Immature natural killer cell (primary cell): ENCODE results near the gene SLC29A3. TPM values are rescaled to one million over a fixed set of nuclear protein-coding genes. Genes with fewer than 3 reads are reported as not detected.

Source experiments
- DNase-seq, 3 donors: peaks; one replicate each; pipeline ENCODE4 v3.0.0; 2022; ENCODE audit warnings: mixed read lengths in 1 of 3
- H3K27ac Mint-ChIP-seq, 6 donors: one replicate each; pipeline ENCODE4 v1.8.0; 2020; ENCODE audit warnings: mixed read lengths in 6 of 6, mild to moderate bottlenecking in 5 of 6, inconsistent platforms in 4 of 6, moderate library complexity in 3 of 6
- H3K27me3 Mint-ChIP-seq, 3 donors: one replicate each; pipeline ENCODE4 v1.8.0; 2020 to 2021; ENCODE audit warnings: low read depth in 3 of 3, mild to moderate bottlenecking in 3 of 3, mixed read lengths in 3 of 3, moderate library complexity in 3 of 3, inconsistent platforms in 1 of 3
- H3K36me3 Mint-ChIP-seq, 3 donors: one replicate each; pipeline ENCODE4 v1.8.0; 2020; ENCODE audit warnings: mixed read lengths in 3 of 3, inconsistent platforms in 2 of 3, mild to moderate bottlenecking in 2 of 3
- H3K4me1 Mint-ChIP-seq, 2 donors: one replicate each; pipeline ENCODE4 v1.8.0; 2020; ENCODE audit warnings: inconsistent platforms in 2 of 2, mild to moderate bottlenecking in 2 of 2, mixed read lengths in 2 of 2, moderate library complexity in 1 of 2
- H3K4me3 Mint-ChIP-seq, 5 donors: one replicate each; pipeline ENCODE4 v1.8.0; 2020; ENCODE audit warnings: mild to moderate bottlenecking in 5 of 5, mixed read lengths in 5 of 5, inconsistent platforms in 3 of 5, moderate library complexity in 3 of 5
- H3K9me3 Mint-ChIP-seq, 6 donors: one replicate each; pipeline ENCODE4 v1.8.0; 2020; ENCODE audit warnings: mild to moderate bottlenecking in 6 of 6, mixed read lengths in 6 of 6, inconsistent platforms in 4 of 6, moderate library complexity in 3 of 6
- polyA plus RNA-seq, 3 donors: library from polyadenylated mRNA; unstranded; fragments of 300-500 nt; fragmentation: Illumina TruSeq; gene quantifications; one replicate each; pipeline ENCODE4 v1.2.3, GENCODE V29; 2021

SLC29A3 gene
- polyA plus RNA-seq, 3 donors from 2014 or later = 7.9 to 12.8 (median 11.7) TPM

DNA sequence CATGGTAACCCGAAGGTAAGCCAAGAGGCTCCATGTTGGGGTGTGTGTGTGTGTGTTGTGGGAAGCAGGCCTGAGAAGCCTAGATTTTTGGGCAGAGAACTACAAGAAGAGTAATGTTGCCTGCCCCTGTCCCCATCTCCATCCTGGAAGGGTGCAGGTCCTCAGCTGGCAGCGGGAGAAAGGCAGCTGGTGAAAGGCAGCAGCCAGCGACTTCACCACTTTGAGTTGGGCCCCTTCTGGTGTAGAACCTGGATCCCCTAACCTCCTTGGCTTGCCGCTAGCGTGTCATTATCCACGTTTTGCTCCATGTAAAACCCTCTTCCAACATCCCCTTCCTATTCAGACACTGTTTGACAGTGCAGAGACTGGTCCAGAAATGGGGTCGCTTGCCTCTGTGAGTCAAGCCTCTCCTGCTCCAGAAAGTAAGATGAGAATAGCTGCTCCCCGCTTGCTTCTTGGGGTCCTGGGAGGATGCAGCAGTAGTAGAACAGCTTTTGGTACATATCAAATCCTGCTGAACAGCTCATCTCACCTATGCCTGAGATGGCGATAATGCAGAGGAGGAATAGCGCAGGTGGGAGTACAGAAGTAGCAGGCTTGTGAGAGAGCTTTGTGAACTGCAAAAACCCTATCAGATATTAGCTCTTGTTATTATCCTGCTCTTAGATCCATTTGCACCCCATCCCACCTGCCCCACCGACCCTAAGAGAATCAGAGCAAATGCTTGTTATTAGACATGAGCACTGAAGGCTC, 55.6 kb downstream of the SLC29A3 start:
- Mint-ChIP-seq H3K27me3 (peaks cover 0 to 10% (median 3%) of the 10 kb centered on the region in 3 donors), H3K27ac (no peak overlapping the region), H3K9me3 (no peaks in the 10 kb centered on the region), H3K36me3 (no peaks in the 10 kb centered on the region), H3K4me3 (no peak overlapping the region), H3K4me1 (peaks cover 12 to 19% of the 10 kb centered on the region in 2 donors)
- no peak for DNase-seq

DNA sequence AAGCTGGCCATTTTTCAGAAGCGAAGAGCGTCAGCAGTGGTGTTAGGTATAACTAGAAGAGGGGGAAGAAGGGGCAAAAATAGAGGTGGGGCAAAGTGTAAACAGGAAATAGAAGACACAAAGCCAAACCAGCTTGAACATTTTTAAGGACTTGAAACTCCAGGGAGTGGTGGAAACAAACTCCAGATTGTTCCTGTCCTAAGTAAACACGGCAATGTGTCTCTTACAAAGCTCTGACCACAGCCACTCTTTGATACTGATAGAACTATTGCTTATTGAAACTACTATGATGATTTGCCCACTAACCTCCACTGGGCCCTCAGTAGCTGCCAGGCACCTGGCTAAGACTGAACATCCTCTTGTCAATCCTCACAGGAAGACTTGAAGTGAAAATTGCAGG, 56.9 kb downstream of the SLC29A3 start:
- Mint-ChIP-seq H3K36me3 (no peaks in the 10 kb centered on the region), H3K27me3 (peaks cover 0 to 9% (median 3%) of the 10 kb centered on the region in 3 donors), H3K4me3 (peak overlapping the region; percentile 30 to 85 (median 62)), H3K9me3 (no peaks in the 10 kb centered on the region), H3K4me1 (peaks cover 12 to 19% of the 10 kb centered on the region in 2 donors), H3K27ac (peak overlapping the region in 4 of 6 donors; percentile 6 to 74 (median 23))
- no peak for DNase-seq

DNA sequence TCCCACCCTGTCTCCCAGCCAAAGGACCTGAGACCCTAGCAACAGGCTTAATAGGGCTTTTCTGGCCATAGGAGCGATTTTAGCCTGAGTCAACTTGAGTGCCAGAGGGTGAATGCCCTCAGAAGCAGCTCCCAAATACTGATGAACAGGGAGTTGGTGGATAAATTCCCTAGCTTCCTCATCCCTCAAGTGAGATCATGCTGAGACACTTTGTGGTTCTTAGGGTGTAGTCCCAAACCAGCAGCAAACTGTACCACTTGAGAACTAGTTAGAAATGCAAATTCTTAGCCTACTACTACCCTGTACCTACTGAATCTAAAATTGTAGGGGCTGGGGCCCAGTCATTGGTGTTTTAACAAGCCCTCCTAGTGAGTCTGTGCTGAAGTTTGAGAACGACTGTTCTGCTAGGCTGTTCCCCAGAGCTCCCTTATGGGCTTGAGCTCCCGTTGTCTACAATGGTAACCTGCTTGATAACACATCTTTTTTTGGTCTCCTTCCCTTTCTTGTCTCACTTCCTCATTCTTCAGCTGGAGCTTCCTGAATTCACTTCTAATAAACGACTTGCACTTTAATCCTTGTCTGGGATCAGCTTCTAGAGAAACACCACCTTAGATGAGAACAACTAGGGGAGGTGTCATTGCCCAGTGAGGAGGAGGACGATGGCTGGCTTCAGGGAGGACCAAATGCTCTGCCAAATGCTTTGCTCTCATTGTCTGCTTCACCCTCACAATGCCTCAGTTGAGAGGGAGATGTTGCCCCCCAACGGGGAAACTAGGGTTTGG, 59.5 kb downstream of the SLC29A3 start:
- H3K27ac Mint-ChIP-seq = no peak overlapping the region
- H3K36me3 Mint-ChIP-seq = no peaks in the 10 kb centered on the region
- peaks cover 0 to 6% (median 3%) of the 10 kb centered on the region in 3 donors for H3K27me3 Mint-ChIP-seq
- H3K9me3 Mint-ChIP-seq = no peaks in the 10 kb centered on the region
- no peak overlapping the region for H3K4me3 Mint-ChIP-seq
- DNase-seq = no peak
- peaks cover 12 to 19% of the 10 kb centered on the region in 2 donors for H3K4me1 Mint-ChIP-seq

DNA sequence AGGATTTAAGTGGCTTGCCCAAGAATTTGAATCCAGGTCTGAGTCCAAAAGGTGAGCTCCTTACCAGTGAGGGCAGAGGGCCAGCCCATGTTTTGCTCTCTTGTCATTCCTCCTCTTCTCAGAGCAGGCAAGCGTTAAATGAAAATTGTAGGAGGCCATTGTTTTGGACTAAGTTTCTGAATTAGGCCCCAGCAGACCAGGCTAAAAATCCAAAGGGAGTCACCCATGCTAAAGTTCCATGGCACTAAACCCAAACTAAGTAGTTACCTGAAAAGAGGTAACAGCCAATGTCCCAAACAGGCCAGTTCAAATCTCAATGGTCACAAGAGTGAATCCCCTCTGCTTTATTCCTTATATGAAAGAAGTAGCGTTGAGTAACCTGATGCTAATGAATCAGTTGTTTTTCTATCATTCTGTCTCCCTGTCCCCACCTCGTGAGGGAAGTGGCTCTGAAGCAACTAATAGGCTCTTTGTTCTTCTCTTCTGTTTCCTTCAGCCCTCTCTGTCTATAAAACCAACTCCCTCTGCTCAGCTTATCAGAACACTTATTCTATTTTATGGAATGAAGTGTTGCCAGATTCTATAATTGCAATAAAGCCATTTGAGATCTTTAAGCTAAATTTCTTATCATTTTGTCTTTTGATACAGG, 60.2 kb downstream of the SLC29A3 start:
- Mint-ChIP-seq H3K36me3 (no peaks in the 10 kb centered on the region), H3K4me1 (peaks cover 12 to 19% of the 10 kb centered on the region in 2 donors), H3K27ac (no peak overlapping the region), H3K4me3 (peak overlapping the region in 1 of 5 donors; percentile 33), H3K27me3 (peaks cover 0 to 6% (median 3%) of the 10 kb centered on the region in 3 donors), H3K9me3 (no peaks in the 10 kb centered on the region)
- DNase-seq = no peak

DNA sequence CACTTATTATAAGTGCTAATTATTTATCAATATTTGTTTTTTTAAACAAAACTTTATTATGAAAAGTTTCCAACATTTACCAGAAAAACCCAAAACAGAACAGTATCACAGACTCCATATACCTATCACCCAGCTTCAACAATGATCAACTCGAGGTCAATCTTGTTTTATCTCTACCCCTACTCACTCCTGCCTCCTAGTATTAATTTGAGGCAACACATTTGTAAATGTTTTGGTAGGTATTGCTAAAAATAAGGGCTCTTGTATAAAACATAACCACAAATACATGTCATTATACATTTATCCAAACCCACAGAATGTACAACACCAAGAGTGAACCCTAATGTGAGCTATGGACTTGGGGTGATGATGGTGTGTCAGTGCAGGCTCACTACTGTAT, 61.8 kb downstream of the SLC29A3 start:
- peaks cover 11 to 20% of the 10 kb centered on the region in 2 donors for H3K4me1 Mint-ChIP-seq
- no peaks in the 10 kb centered on the region for H3K36me3 Mint-ChIP-seq
- peaks cover 0 to 4% (median 2%) of the 10 kb centered on the region in 3 donors for H3K27me3 Mint-ChIP-seq
- no peak overlapping the region for H3K4me3 Mint-ChIP-seq
- H3K9me3 Mint-ChIP-seq = no peaks in the 10 kb centered on the region
- H3K27ac Mint-ChIP-seq = no peak overlapping the region
- no peak for DNase-seq

DNA sequence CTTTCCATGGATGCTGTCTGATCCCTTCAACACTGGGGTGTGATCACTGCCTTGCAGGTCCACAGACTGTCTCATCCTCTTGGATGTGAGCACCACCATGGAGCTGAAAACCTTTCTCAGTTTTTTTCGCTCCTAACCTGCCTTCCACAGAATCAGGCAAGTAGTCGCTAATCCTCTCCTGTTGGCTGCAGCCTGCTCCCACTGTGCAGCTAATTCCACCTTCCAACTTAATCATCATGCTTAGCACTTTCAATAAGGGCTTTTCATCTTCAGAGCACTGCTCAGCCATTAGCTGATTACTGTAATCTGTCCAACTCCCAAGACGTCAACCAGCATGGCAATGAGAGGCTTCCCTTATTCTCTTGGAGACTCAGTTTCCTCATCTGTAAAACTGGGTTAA, 62.6 kb downstream of the SLC29A3 start:
- no peaks in the 10 kb centered on the region for H3K9me3 Mint-ChIP-seq
- no peaks in the 10 kb centered on the region for H3K36me3 Mint-ChIP-seq
- peaks cover 0 to 3% (median 2%) of the 10 kb centered on the region in 3 donors for H3K27me3 Mint-ChIP-seq
- no peak for DNase-seq
- no peak overlapping the region for H3K4me3 Mint-ChIP-seq
- peaks cover 5 to 12% of the 10 kb centered on the region in 2 donors for H3K4me1 Mint-ChIP-seq
- no peak overlapping the region for H3K27ac Mint-ChIP-seq

DNA sequence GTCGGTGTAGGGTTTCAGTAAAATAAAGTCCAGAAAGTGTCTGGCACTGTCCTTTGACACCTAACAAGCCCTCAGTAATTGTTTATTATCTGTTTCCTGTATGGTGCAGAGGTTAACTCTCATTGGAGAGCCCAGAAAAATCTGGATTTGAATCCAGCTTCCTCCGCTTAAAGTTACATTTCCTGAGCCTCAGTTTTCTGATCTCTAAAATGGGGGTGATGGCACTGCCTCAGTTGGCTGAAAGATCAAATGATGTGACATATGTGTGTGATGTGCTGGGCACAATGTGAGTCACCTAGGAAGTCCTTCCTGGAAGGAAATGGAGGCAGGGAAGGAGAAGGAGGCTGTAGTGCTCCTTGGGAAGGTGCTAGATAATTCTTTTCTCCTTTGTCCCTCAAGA, 63.0 kb downstream of the SLC29A3 start:
- H3K4me3 Mint-ChIP-seq = no peak overlapping the region
- no peak overlapping the region for H3K27ac Mint-ChIP-seq
- DNase-seq = no peak
- no peaks in the 10 kb centered on the region for H3K36me3 Mint-ChIP-seq
- H3K9me3 Mint-ChIP-seq = no peaks in the 10 kb centered on the region
- peaks cover 0 to 3% (median 2%) of the 10 kb centered on the region in 3 donors for H3K27me3 Mint-ChIP-seq
- peaks cover 4 to 12% of the 10 kb centered on the region in 2 donors for H3K4me1 Mint-ChIP-seq

DNA sequence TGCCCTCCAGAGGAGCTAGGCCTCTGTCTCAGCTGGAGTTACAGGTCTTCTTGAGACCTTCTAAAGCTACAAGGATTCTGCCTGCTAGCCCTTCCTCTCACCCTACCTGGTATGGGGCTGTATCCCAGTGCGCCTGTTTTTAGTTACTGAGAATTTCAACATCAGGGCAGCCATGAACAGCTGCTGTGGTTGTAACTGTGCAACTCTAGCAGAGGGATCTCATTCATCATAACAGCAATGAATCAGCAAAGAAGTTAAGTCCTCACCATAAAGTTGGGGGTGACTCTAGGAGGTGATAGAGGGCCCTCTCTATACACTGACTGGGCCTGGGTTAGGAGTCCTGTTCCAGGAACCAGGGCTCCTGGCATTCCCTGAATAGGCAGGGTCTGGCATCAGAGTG, 63.7 kb downstream of the SLC29A3 start:
- Mint-ChIP-seq H3K27me3 (peaks cover 0 to 2% (median 0%) of the 10 kb centered on the region in 3 donors), H3K36me3 (no peaks in the 10 kb centered on the region), H3K9me3 (no peaks in the 10 kb centered on the region), H3K4me3 (no peak overlapping the region), H3K4me1 (peaks cover under 1 to 6% of the 10 kb centered on the region in 2 donors), H3K27ac (no peak overlapping the region)
- DNase-seq = no peak

DNA sequence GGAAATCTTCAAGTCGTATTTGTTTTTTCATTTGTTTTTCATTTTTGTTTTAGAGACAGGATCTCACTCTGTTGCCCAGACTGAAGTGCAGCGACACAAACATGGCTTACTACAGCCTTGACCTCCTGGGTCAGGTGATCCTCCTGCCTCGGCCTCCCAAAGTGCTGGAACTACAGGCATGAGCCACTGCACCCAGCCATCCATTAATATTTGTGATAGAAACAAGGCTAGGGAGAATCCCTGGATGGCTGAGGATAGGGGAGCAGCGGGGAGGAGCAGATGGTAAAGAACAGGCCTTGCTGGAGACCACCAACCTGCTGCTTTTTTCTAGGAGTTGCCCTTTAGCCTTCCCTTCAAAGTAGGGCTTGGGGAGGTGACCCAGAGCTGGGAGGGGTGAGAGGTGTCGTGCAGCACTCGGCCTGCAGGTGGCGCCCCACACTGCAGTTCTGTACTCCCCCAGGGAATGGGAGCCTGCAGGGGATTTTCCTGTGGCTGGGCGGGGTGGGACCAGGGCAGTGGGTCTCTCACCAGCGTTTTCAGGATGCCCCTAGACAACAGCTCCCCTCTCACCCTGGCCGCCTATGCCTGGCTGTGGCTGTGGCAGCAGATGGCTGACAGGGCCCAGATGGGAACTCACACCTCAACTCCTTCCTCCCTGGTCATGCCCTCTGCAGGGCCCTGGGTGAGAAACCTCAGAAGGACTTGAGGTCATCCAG, 65.1 kb downstream of the SLC29A3 start:
- H3K27ac Mint-ChIP-seq = no peak overlapping the region
- no peaks in the 10 kb centered on the region for H3K9me3 Mint-ChIP-seq
- DNase-seq = peak; percentile 64 to 68 (median 66)
- H3K4me1 Mint-ChIP-seq = peaks cover 0 to 5% of the 10 kb centered on the region in 2 donors
- peaks cover 0 to 6% (median 0%) of the 10 kb centered on the region in 3 donors for H3K27me3 Mint-ChIP-seq
- H3K4me3 Mint-ChIP-seq = no peak overlapping the region
- no peaks in the 10 kb centered on the region for H3K36me3 Mint-ChIP-seq

DNA sequence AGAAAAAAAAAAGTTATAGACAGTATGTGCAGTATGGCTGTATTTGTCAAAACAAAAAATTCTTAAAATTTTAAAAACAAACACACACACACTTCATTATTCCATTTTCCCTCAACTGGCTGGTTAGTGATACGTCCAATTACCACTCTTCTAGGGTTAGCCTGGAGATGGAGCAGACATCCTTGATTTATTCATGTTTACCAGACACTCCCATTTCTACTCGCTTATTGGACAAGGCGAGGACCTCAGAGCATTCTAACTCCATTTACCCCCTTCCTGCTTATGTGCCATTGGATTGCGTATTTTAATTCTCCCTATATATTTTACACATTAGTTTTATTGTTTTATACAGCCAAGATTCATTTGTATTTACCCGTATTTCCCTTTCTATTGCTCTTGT, 69.1 kb downstream of the SLC29A3 start:
- Mint-ChIP-seq H3K36me3 (no peaks in the 10 kb centered on the region), H3K27ac (no peak overlapping the region), H3K4me1 (peaks cover 0 to 5% of the 10 kb centered on the region in 2 donors), H3K27me3 (peaks cover 2 to 10% (median 3%) of the 10 kb centered on the region in 3 donors), H3K9me3 (no peaks in the 10 kb centered on the region), H3K4me3 (no peak overlapping the region)
- no peak for DNase-seq

DNA sequence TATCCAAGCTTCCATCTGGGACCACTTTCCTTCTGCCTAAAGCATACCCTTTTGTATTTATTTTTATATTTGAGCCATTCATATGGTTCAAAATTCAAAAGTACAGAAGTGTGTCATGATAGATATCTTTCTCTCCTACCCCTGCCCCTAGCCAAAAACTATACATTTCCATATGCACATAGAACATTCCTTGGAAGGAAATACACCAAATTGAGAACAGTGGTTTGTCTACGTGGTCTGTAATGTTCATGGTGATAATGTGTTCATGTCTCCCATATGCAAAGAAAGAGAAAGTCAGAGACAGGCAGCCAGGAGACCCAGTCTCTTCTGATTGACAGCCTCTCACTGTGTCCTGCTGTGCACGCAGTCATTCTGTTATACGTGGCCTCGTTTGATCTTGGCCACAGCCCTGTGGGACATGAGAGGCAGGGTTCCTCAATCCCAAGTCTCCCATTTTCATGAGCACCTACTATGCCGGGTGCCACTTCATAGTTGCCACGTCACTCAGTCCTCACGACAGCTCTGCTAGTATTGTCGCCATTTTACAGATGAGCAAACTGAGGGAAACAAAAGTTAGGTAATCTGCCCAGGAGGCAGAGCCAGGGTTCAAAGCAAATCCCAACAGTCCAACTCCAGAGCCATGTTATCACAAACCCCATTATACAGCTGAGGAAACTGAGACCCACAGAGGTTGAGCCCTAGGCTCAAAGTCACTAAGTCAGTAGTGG, 69.7 kb downstream of the SLC29A3 start:
- no peak for DNase-seq
- Mint-ChIP-seq H3K4me1 (peaks cover 0 to 5% of the 10 kb centered on the region in 2 donors), H3K4me3 (no peak overlapping the region), H3K27me3 (peaks cover 2 to 11% (median 8%) of the 10 kb centered on the region in 3 donors), H3K9me3 (no peaks in the 10 kb centered on the region), H3K36me3 (no peaks in the 10 kb centered on the region), H3K27ac (no peak overlapping the region)

DNA sequence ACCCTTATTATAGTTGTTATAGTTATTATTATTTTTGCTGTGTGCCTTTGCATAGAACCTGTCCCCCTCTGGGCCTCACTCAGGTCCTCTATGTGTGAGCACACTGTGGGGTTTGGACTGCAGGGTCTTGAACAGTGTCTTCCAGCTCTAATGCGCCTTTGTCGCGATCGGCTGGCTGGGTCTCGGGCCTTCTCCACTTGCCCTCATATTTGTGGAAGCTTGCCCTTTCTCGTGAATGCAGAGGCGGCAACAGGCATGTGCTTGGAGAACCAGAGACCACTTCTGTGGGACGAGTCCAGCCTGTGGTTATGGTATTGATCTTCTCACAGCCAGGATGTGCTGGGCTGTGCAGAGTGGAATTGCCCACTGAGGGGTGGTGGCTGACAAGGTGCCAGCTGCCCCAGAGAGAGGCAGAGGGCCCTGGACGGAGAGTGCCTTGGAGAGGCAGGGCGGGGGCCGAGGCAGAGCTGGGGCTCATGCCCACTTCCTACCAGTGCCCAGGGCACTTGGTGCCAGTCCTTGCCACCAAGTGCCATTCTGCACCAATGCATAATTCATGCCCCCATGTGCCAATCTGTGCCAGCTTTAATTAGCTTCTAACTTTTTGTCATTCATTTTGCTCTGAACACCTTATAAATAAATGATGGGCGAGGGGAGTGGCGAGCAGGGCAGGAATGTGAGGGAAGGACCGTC, 70.9 kb downstream of the SLC29A3 start:
- Mint-ChIP-seq H3K9me3 (no peaks in the 10 kb centered on the region), H3K27me3 (peaks cover 2 to 10% (median 9%) of the 10 kb centered on the region in 3 donors), H3K4me1 (peaks cover 0 to 5% of the 10 kb centered on the region in 2 donors), H3K36me3 (no peaks in the 10 kb centered on the region), H3K4me3 (no peak overlapping the region), H3K27ac (no peak overlapping the region)
- no peak for DNase-seq
